GM19324 (cell line): ENCODE results near the gene ZW10.
"Not testable (repeated sequence)": the region's sequence is repeated elsewhere in the genome, so short reads cannot be mapped to it uniquely, and the experiment has no call there.

ENCODE experiments used
- ATAC-seq: cut with Tn5 transposase; IDR thresholded peaks from one replicate; pipeline ENCODE4 v1.9.1; 2021; ENCODE audit warnings: mild to moderate bottlenecking, moderate library complexity; ENCODE audit not compliant: unreplicated experiment, low FRiP score

ZW10 gene

DNA sequence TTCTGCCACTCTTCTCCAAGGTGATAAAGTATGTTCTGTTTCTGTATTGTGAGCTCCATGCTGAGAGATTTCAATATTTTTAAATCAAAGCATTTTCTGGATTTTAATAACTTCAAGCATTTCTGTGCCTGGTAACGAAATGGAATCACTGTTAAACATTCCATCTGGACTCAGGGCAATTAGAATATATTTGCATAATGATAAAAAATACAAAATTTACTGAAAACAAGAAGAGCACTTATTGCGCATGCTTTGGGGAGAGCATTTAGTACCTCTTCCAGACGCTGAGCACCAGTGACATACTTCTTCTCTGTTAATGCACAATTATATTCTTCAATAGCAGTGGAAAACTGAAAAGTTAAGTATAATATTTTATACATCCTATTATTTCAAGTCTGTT lies 13.3 kb downstream of the ZW10 start:
- no peak for ATAC-seq

DNA sequence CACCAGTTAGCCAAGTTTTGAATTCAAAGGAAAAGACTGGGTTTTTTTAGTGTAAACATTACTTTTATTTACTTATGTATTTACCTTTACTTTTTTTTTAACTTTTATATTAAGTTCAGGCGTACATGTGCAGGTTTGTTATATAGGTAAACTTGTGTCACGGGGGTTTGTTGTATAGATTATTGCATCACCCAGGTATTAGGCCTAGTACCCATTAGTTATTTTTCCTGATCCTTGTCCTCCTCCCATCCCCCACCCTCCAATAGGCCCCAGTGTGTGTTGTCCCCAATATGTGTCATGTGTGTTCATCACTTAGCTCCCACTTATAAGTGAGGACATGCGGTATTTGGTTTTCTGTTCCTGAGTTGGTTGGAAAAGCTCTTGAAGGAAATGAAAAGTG lies 20.6 kb downstream of the ZW10 start:
- no peak for ATAC-seq

DNA sequence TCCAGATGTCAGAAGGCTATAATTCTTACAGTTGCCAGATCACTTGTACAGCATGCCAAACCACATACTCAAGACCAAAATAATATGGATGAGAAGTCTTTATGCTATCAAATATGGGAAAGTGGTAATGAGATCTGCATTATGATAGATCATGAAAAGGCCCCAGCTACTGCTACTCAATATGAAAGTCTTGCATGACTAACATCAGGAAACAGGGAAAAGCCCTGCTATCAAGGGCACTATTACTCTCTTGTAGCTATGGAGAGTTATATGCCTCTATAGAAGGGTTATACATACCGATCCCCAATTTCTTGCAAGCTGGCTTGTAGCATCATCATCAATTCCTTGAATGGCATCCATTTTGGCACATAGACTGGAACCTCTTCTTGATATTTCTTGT lies 37.2 kb downstream of the ZW10 start:
- no peak for ATAC-seq

- ATAC-seq: no peak
Measured at GRCh38 chr11:113732092-113732491, 41.4 kb downstream of the ZW10 start.

- no peak for ATAC-seq
Measured at GRCh38 chr11:113730887-113731726, 42.4 kb downstream of the ZW10 start.

- no peak for ATAC-seq
Measured at GRCh38 chr11:113729456-113729855, 44.0 kb downstream of the ZW10 start.

- ATAC-seq: no peak
Measured at GRCh38 chr11:113728814-113729213, 44.7 kb downstream of the ZW10 start.

DNA sequence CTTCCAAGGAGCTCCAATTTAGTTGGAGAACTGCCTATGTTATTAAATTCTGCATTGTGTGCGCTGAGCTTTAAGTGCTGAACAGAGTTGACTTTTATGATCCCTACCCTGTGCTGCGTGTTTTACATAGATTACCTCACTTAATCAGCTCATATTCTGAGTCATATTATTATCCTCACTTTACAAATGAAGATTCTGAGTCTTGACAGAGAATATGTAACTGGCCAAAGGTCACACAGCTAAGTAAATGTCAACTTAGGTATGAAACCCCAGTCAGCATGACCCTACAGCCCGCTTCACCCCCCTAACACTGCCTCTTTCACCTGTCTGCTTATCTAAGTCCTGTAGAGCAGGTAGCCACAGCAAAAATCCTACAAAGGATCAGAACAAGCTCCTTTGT lies 47.6 kb downstream of the ZW10 start:
- ATAC-seq: no peak

- no peak for ATAC-seq
Measured at GRCh38 chr11:113725407-113725806, 48.1 kb downstream of the ZW10 start.

GRCh38 chr11:113724778-113725177 lies 48.7 kb downstream of the ZW10 start:
- ATAC-seq: no peak

- no peak for ATAC-seq
Measured at GRCh38 chr11:113723787-113724186, 49.7 kb downstream of the ZW10 start.

- no peak for ATAC-seq
Measured at GRCh38 chr11:113722934-113723333, 50.6 kb downstream of the ZW10 start.

GRCh38 chr11:113722221-113722620 lies 51.3 kb downstream of the ZW10 start:
- no peak for ATAC-seq

DNA sequence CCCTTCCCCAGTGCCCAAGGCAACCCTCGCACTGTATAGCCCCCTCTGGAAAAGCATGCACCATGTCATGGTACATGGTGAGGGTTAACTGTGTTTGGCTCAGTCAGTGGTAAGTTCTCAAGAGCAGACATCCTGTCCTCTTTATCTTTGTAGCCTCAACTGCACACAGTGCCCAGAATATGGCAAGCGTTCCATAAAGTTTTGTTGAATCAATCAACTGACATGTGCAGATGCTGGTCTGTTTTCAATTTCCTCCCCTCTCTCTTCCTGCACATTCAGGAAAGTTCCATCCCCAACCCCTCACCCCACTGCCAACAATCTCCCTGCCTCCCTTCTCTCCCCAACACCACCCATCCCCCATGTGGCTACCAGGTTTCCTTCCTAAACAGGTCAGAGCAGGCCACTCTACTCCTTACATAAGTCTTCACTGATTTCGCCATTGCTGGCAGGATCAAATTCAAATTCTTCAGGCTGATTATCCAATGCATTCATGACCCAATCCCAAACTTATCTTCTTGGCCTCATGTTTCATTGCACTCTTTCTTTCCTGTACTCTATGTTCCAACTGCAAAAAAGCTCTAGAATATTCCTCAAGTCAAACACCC lies 51.9 kb downstream of the ZW10 start:
- ATAC-seq: no peak

DNA sequence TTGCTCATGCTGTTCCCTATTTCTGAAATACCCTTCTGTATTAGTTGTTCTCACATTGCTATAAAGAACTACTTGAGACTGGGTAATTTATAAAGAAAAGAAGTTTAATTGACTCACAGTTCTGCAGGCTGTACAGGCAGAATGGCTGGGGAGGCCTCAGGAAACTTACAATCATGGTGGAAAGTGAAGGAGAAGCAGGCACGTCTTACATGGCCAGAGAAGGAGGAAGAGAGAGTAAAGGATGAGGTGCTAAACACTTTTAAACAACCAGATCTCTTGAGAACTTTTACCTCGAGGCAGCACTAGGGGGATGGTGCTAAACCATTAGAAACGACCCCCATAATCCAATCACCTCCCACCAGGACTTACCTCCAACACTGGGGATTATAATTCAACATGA lies 53.0 kb downstream of the ZW10 start:
- ATAC-seq: not testable (repeated sequence)

DNA sequence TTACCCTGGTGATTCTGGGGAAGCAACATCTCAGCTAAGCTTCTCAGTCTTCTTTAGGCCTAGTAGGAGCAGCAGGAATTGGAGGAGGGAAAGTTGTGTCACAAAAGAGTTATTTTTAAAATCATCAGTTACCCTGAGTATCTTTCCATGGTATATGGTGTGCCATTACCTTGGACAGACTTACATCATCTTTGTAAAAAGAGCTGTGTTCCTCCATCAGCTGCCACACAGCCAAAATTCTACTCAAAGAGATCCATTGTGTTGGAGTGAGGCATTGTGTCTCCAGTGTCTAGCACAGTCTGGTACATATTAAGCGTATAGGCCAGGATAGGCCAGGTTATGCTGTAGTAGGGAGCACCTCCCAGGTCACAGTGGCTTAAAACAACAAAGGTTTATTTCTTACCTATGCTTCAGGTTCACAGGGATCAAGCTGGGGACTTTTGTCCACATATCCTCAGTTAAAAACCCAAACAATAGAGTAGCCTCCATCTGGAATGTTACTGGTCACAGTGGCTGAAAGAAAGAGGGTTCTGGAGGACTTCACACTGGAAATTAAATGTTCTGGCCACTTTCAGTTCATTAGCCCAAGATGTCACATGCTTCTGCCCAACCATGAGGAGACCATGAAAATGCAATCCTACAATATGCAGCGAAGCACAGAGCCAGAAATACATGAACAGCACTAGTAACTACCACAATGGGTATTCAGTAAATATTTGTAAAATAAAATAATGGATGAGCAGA lies 57.4 kb downstream of the ZW10 start:
- no peak for ATAC-seq

DNA sequence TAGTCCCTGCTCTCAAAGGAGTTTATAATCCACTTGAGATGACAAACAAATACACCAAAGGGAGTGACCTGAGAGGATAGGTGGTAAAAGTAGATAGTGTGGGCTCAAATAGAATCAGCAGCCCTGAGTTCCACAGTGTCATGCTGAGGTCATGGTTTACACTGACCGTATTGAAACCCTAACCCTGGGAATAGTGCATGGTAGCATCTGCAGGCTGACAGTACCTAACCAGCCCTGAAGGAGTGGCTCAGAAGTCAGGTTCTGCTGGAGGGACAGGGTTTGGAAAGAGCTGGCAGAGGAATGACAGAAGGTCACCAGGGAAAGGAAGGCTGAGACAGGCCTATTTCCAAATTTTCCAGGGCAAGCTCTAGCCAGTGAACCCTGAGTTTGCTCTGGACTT lies 58.2 kb downstream of the ZW10 start:
- no peak for ATAC-seq

- ATAC-seq: no peak
Measured at GRCh38 chr11:113710989-113711388, 62.5 kb downstream of the ZW10 start.

- ATAC-seq: no peak
Measured at GRCh38 chr11:113705871-113706655, 67.4 kb downstream of the ZW10 start, which contains the start of gene TMPRSS5. Gene TMPRSS5 (minus strand): TSS chr11:113706308. CDS start chr11:113706224, 84 bp downstream.

DNA sequence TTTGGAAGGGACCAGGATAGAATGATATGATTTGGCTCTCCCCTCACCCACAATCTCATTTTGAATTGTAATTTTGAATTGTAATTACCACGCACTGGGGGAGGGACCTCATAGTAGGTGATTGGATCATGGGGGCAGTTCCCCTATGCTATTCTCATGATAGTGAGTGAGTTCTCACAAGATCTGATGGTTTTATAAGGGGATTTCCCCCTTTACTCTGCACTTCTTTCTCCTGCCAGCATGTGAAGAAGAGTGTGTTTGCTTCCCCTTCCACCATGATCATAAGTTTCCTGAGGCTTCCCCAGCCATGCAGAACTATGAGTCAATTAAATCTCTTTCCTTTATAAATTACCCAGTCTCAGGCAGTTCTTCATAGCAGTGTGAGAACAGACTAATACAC lies 69.9 kb downstream of the ZW10 start:
- not testable (repeated sequence) for ATAC-seq

GRCh38 chr11:113701491-113701890 lies 72.0 kb downstream of the ZW10 start:
- ATAC-seq: no peak
